HCT116 (cell line): ENCODE results near the gene PDIA2. TPM values are rescaled to one million over a fixed set of nuclear protein-coding genes. Genes with fewer than 3 reads are reported as not detected.

Source experiments
- ATAC-seq: fragments of 200-7000 bp; cut with Tn5 transposase; 2 replicates; pipeline ENCODE4 v1.9.1; 2020; ENCODE audit warnings: mild to moderate bottlenecking, moderate library complexity
- BruUV-seq: library from RNA; stranded (reverse); fragments of 400-500 nt; replicated peaks from 2 replicates; lab custom pipeline; 2021; lab: Mats Ljungman, UMichigan
- CTCF ChIA-PET: fragments of 300-600 bp; sonication (Branson Sonifier 250); formaldehyde crosslinking; loops from one replicate; lab custom pipeline; 2021; ENCODE audit warnings: antibody characterized with exemption; lab: Charles Lee
- POLR2A ChIA-PET: fragments of 300-600, 350-600 bp; sonication (Branson Sonifier 250); formaldehyde crosslinking; loops from one replicate; lab custom pipeline; 2021; ENCODE audit warnings: antibody characterized with exemption; lab: Charles Lee
- RAD21 ChIA-PET, 2 experiments: fragments of 300-600 bp; sonication (Branson Sonifier 250); formaldehyde crosslinking; loops; one replicate each; lab custom pipeline; 2023; ENCODE audit warnings: low total read pairs in 2 of 2; ENCODE audit not compliant: uncharacterized antibody in 2 of 2, unreplicated experiment in 2 of 2, low non-redundant PET in 1 of 2; lab: Charles Lee
- DNase-seq: peaks from one replicate; pipeline ENCODE4 v3.0.0-alpha.2; 2010; ENCODE audit warnings: low read depth, low spot score
- H2AFZ ChIP-seq: fragments of 200-600 bp; shearing (Covaris generic), sonication (generic); 2 replicates; pipeline ENCODE4 v1.6.1; 2017; ENCODE audit warnings: low read depth, mixed run types, mixed read lengths, antibody characterized with exemption, low read length; ENCODE audit not compliant: poor library complexity, severe bottlenecking
- H3K27ac ChIP-seq: 2 replicates; pipeline ENCODE4 v1.5.1; 2012; ENCODE audit warnings: low read depth, low read length
- H3K27me3 ChIP-seq: fragments of 200-600 bp; sonication (generic); 2 replicates; pipeline ENCODE4 v1.6.1; 2016; ENCODE audit warnings: mixed run types, low read length, mixed read lengths; ENCODE audit not compliant: insufficient read depth
- H3K36me3 ChIP-seq, 2 experiments: fragments of 200-500 bp in 1 of 2; fragments of 200-600 bp in 1 of 2; sonication (Bioruptor generic) in 1 of 2; sonication (generic) in 1 of 2; 2 replicates each; pipeline versions ENCODE4 v1.5.1 to v1.6.1; 2014 to 2016; ENCODE audit warnings: low read length in 2 of 2, inconsistent platforms in 1 of 2, mixed read lengths in 1 of 2, mixed run types in 1 of 2; ENCODE audit not compliant: insufficient read depth in 2 of 2, control insufficient read depth in 1 of 2
- H3K4me1 ChIP-seq, 2 experiments: fragments of 200-600 bp in 1 of 2; sonication (generic) in 1 of 2; 2 replicates each; pipeline versions ENCODE4 v1.5.1 to v1.6.1; 2012 to 2017; ENCODE audit warnings: low read length in 2 of 2, inconsistent platforms in 1 of 2, mild to moderate bottlenecking in 1 of 2, mixed read lengths in 1 of 2, mixed run types in 1 of 2, moderate library complexity in 1 of 2; ENCODE audit not compliant: insufficient read depth in 2 of 2, control insufficient read depth in 1 of 2
- H3K4me2 ChIP-seq: fragments of 200-600 bp; sonication (generic); 2 replicates; pipeline ENCODE4 v1.6.1; 2017; ENCODE audit warnings: mixed run types, low read length, mixed read lengths
- H3K4me3 ChIP-seq, 2 experiments: fragments of 200-600 bp in 1 of 2; sonication (generic) in 1 of 2; replicated peaks in 1 of 2; 2 replicates each; pipeline ENCODE4 v1.5.1; 2011 to 2016; ENCODE audit warnings: low read length in 2 of 2, control low read depth in 1 of 2, low read depth in 1 of 2, mild to moderate bottlenecking in 1 of 2, mixed read lengths in 1 of 2, mixed run types in 1 of 2
- H3K79me2 ChIP-seq: fragments of 200-600 bp; sonication (generic); 2 replicates; pipeline ENCODE4 v1.6.1; 2017; ENCODE audit warnings: mild to moderate bottlenecking, mixed run types, low read length, moderate library complexity, mixed read lengths; ENCODE audit not compliant: insufficient read depth
- H3K9ac ChIP-seq: fragments of 200-600 bp; sonication (generic); 2 replicates; pipeline ENCODE4 v1.6.1; 2016; ENCODE audit warnings: low read length, mixed read lengths
- H3K9me2 ChIP-seq: fragments of 200-600 bp; sonication (generic), shearing (Covaris generic); 2 replicates; pipeline ENCODE4 v1.6.1; 2017; ENCODE audit warnings: mixed run types, mild to moderate bottlenecking, moderate library complexity; ENCODE audit not compliant: insufficient read depth
- H3K9me3 ChIP-seq, 2 experiments: fragments of 200-500 bp in 1 of 2; fragments of 200-600 bp in 1 of 2; sonication (Bioruptor generic) in 1 of 2; sonication (generic) in 1 of 2; 2 replicates each; pipeline ENCODE4 v1.6.1; 2014 to 2017; ENCODE audit warnings: low read length in 2 of 2, mixed read lengths in 2 of 2, inconsistent platforms in 1 of 2, low read depth in 1 of 2, mild to moderate bottlenecking in 1 of 2, mixed run types in 1 of 2, moderate library complexity in 1 of 2; ENCODE audit not compliant: control insufficient read depth in 1 of 2, insufficient read depth in 1 of 2
- H4K20me1 ChIP-seq: fragments of 200-600 bp; sonication (generic), shearing (Covaris generic); 2 replicates; pipeline ENCODE4 v1.6.1; 2017; ENCODE audit warnings: mixed run types, mild to moderate bottlenecking, moderate library complexity; ENCODE audit not compliant: insufficient read depth
- CEBPB ChIP-seq: IDR thresholded peaks from 2 replicates; pipeline ENCODE4 v1.6.1; 2012; ENCODE audit warnings: low read depth
- EGR1 ChIP-seq: IDR thresholded peaks from 2 replicates; pipeline ENCODE4 v1.6.1; 2012; ENCODE audit warnings: low read depth
- EZH2 ChIP-seq: fragments of 200-600 bp; sonication (generic); IDR thresholded peaks from 2 replicates; pipeline ENCODE4 v1.6.1; 2017; ENCODE audit warnings: antibody characterized with exemption, mixed run types
- POLR2A ChIP-seq: IDR thresholded peaks from 2 replicates; pipeline ENCODE4 v1.7.0; 2011; ENCODE audit warnings: borderline replicate concordance; ENCODE audit not compliant: insufficient read depth, insufficient read length; ENCODE audit errors: extremely low read depth
- POLR2AphosphoS5 ChIP-seq: IDR thresholded peaks from 2 replicates; pipeline ENCODE4 v1.6.1; 2011; ENCODE audit warnings: mild to moderate bottlenecking, low read depth, low read length, moderate library complexity
- RAD21 ChIP-seq: IDR thresholded peaks from 2 replicates; pipeline ENCODE4 v1.6.1; 2012; ENCODE audit warnings: low read depth, mild to moderate bottlenecking
- REST ChIP-seq: IDR thresholded peaks from 2 replicates; pipeline ENCODE4 v1.6.1; 2012; ENCODE audit warnings: low read depth
- SIN3A ChIP-seq: IDR thresholded peaks from 2 replicates; pipeline ENCODE4 v1.6.1; 2012; ENCODE audit warnings: low read depth
- SP1 ChIP-seq: IDR thresholded peaks from 2 replicates; pipeline ENCODE4 v1.6.1; 2012; ENCODE audit warnings: low read depth
- SRF ChIP-seq: IDR thresholded peaks from 2 replicates; pipeline ENCODE4 v1.6.1; 2012; ENCODE audit warnings: low read depth
- TCF7L2 ChIP-seq: IDR thresholded peaks from 2 replicates; pipeline ENCODE4 v1.7.0; 2011; ENCODE audit warnings: borderline replicate concordance, inconsistent platforms; ENCODE audit not compliant: insufficient read depth, insufficient read length; ENCODE audit errors: extremely low read depth
- YY1 ChIP-seq: IDR thresholded peaks from 2 replicates; pipeline ENCODE4 v1.6.1; 2011; ENCODE audit warnings: low read length, low read depth, moderate library complexity, mild to moderate bottlenecking; ENCODE audit not compliant: insufficient replicate concordance; ENCODE audit errors: extremely low read depth
- ZFX ChIP-seq: fragments of 450-650 bp; IDR thresholded peaks from 2 replicates; pipeline ENCODE4 v1.6.1; 2017
- intact Hi-C: fragments of 100-400 bp; cut with micrococcal nuclease; formaldehyde crosslinking; loops from 2 replicates; pipeline ENCODE4 v1.10.0; 2022
- total RNA-seq: library from RNA; stranded (reverse); gene quantifications from one replicate; pipeline ENCODE4 v1.2.1, GENCODE V29; 2021; ENCODE audit not compliant: unreplicated experiment
- TF ChIP-seq, protein P1 (sequence below): IDR thresholded peaks from 2 replicates; pipeline ENCODE4 v1.6.1; 2011; ENCODE audit warnings: mild to moderate bottlenecking, low read length, moderate library complexity; ENCODE audit not compliant: insufficient replicate concordance; ENCODE audit errors: extremely low read depth
- TF ChIP-seq, protein P2 (sequence below), 3 experiments: fragments of 200-600 bp in 1 of 3; sonication (generic) in 1 of 3; IDR thresholded peaks in 2 of 3; conservative IDR thresholded peaks in 1 of 3; 2 replicates each; pipeline ENCODE4 v1.5.1; 2012 to 2017; ENCODE audit warnings: low read depth in 2 of 3, low read length in 2 of 3, antibody characterized with exemption in 1 of 3, borderline replicate concordance in 1 of 3, control low read depth in 1 of 3, mild to moderate bottlenecking in 1 of 3, mixed read lengths in 1 of 3, mixed run types in 1 of 3, moderate library complexity in 1 of 3; ENCODE audit not compliant: insufficient read depth in 1 of 3
- TF ChIP-seq, protein P3 (sequence below): IDR thresholded peaks from 2 replicates; pipeline ENCODE4 v1.6.1; 2012

The PDIA2 gene
- total RNA-seq, 1 experiment from 2014 or later = 0.93 TPM

DNA sequence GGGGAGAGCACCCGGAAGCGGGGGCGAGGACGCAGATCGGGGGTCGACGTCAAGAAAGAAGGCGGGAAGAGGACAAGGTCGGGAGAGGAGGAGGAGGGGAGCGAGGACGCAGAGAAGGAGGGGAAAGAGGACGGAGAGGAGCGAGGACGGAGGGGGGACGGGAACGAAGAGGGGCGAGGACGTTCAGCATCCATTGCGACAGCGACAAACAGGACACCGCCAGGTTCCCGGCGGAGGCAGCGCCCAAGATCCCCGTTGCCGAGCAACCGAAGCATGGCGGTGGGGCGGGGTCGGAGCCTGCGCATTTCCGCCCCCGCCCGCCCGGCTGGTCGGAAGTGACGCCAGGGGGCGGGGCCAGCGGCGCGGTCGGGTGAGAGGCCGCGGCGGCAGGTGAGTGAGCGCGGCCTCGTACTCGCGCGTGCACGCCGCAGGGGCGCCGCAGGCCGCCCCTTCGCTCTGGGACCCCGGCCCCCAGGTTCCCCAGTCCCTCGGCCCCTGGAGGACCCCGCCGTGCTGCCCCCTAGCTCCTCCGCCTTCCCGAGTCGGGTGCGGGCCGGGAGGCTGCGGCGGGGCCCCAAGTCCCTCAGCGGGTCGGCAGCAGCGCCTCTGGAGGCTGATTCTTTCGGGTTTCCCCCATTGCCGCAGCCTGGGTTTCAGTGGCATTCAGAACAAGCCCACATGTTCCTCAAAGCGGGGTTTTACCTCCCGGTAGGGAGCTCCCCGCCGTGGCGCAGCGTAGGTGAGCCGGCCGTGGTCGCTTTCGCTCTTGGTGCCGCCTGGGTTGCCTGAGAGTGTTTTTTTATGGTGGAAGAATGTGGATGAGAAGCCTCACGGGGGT lies 48.3 kb upstream of the PDIA2 start, which contains the start of gene FAM234A (continued):
- TF ChIP-seq REST (no peak), SIN3A (peak; percentile 43)

DNA sequence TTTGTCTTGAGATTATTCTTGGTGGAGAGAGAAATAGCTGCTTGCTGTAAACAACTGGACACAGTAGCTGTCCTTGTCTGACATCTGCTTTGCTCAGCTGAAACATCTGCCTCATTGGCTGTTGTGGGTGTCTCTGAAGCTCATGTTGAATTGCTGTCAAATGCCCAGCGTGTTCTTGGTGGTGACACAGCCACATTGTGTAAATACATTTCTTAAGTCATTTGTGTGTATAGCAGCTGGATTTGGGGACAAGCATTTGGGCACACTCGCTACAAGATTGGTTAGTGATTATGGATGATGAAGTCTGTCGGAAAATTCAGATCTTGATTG lies 43.1 kb upstream of the PDIA2 start:
- POLR2A ChIA-PET = no interaction called here
- no peak for TF ChIP-seq POLR2AphosphoS5
- TF ChIP-seq, protein P1, sequence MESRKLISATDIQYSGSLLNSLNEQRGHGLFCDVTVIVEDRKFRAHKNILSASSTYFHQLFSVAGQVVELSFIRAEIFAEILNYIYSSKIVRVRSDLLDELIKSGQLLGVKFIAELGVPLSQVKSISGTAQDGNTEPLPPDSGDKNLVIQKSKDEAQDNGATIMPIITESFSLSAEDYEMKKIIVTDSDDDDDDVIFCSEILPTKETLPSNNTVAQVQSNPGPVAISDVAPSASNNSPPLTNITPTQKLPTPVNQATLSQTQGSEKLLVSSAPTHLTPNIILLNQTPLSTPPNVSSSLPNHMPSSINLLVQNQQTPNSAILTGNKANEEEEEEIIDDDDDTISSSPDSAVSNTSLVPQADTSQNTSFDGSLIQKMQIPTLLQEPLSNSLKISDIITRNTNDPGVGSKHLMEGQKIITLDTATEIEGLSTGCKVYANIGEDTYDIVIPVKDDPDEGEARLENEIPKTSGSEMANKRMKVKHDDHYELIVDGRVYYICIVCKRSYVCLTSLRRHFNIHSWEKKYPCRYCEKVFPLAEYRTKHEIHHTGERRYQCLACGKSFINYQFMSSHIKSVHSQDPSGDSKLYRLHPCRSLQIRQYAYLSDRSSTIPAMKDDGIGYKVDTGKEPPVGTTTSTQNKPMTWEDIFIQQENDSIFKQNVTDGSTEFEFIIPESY = no peak
- TF ChIP-seq SP1 = no peak
- TF ChIP-seq ZFX = no peak
- TF ChIP-seq TCF7L2 = no peak
- TF ChIP-seq EGR1 = no peak
- no peak for TF ChIP-seq CEBPB
- TF ChIP-seq YY1 = no peak
- TF ChIP-seq, protein P2, sequence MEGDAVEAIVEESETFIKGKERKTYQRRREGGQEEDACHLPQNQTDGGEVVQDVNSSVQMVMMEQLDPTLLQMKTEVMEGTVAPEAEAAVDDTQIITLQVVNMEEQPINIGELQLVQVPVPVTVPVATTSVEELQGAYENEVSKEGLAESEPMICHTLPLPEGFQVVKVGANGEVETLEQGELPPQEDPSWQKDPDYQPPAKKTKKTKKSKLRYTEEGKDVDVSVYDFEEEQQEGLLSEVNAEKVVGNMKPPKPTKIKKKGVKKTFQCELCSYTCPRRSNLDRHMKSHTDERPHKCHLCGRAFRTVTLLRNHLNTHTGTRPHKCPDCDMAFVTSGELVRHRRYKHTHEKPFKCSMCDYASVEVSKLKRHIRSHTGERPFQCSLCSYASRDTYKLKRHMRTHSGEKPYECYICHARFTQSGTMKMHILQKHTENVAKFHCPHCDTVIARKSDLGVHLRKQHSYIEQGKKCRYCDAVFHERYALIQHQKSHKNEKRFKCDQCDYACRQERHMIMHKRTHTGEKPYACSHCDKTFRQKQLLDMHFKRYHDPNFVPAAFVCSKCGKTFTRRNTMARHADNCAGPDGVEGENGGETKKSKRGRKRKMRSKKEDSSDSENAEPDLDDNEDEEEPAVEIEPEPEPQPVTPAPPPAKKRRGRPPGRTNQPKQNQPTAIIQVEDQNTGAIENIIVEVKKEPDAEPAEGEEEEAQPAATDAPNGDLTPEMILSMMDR (IDR thresholded peaks at IDR 0.05 in 2 of 3, conservative IDR thresholded peaks at IDR 0.05 in 1 of 3; ENCODE audit: borderline replicate concordance in 1 of 3, insufficient read depth in 1 of 3, low read depth in 2 of 3, low read length in 2 of 3) = no peak
- no peak for TF ChIP-seq POLR2A
- no peak for TF ChIP-seq SIN3A
- no peak for TF ChIP-seq SRF
- TF ChIP-seq EZH2 = no peak
- no peak for TF ChIP-seq RAD21
- TF ChIP-seq, protein P3, sequence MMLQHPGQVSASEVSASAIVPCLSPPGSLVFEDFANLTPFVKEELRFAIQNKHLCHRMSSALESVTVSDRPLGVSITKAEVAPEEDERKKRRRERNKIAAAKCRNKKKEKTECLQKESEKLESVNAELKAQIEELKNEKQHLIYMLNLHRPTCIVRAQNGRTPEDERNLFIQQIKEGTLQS = no peak
- Histone ChIP-seq H3K27ac (no peak overlapping the region), H3K4me2 (no peak overlapping the region), H2AFZ (no peak overlapping the region), H3K27me3 (no peaks in the 10 kb centered on the region), H4K20me1 (no peaks in the 10 kb centered on the region), H3K9me3 (no peaks in the 10 kb centered on the region), H3K4me1 (peaks cover 0 to 4% of the 10 kb centered on the region in 2 experiments; a peak in 2 of 4 replicates), H3K9ac (no peak overlapping the region), H3K4me3 (no peak overlapping the region), H3K79me2 (no peaks in the 10 kb centered on the region), H3K36me3 (no peaks in the 10 kb centered on the region), H3K9me2 (no peaks in the 10 kb centered on the region)
- no TSS peak for BruUV-seq
- DNase-seq (no peak), ATAC-seq (no peak)
- RAD21 ChIA-PET = no interaction called here
- intact Hi-C loops = no loop called here
- CTCF ChIA-PET = no interaction called here
